ENCODE results near the gene MON1A. TPM values are rescaled to one million over a fixed set of nuclear protein-coding genes. Genes with fewer than 3 reads are reported as not detected.

The MON1A gene
- total RNA-seq, 1 experiment from 2014 or later, result 11.0 TPM

DNA sequence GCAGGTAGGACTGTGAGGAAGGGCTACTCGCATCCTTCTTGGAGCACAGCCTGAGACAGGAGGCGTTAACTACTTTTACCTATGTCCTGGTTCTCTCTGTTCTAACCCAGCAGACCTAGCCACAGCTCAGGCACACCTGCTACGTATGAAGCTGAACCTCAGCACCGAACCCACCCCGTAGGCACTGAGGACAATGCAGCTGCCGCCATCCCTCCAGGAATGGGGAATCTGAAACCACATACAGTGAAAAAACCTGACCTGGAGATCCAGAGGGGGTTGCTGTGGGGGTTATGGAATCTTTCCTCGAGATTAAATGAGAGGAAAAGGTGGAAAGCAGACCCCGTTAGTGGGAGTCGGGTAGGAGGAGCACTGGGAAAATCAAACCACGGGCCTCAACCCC, 40.3 kb downstream of the MON1A start:
- no peak for DNase-seq (ENCODE audit: low spot score)

DNA sequence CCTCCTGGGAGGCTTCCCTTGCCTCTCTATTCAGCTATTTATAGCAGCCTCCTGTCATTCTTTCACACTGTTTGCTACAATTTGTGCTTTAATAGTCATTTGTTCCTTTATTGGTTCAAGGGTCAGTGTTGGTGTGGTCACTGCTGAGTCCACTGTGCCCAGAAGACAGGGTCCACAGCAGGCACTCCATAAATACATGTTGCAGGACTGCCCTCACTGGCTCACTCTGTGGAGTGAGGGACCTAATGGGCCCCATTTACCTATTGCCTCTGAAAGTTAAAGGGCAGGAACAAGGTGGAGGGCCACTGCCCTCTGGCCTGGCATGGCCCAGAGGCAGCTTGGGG, 42.7 kb downstream of the MON1A start:
- no peak for DNase-seq (ENCODE audit: low spot score)

DNA sequence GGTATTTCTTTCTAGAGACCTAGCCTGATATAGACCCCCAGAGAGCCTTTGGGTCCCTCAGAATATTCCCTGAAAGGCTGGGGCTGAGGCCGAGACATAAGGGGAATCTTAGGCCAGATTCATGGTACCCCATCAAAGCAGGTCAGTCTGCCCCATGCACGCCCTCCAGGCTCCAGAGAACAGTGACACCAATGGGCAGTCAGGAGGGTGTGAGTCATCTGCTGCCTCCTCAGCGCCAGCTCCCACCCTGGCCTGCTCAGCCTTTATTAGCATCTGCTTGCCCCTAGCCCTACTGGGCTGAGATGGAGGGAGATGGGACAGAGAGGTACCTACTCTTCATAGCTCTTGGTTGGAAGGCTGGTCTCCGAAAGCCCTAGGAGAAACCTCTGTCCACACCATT, 45.6 kb downstream of the MON1A start:
- DNase-seq (ENCODE audit: low spot score), result no peak

DNA sequence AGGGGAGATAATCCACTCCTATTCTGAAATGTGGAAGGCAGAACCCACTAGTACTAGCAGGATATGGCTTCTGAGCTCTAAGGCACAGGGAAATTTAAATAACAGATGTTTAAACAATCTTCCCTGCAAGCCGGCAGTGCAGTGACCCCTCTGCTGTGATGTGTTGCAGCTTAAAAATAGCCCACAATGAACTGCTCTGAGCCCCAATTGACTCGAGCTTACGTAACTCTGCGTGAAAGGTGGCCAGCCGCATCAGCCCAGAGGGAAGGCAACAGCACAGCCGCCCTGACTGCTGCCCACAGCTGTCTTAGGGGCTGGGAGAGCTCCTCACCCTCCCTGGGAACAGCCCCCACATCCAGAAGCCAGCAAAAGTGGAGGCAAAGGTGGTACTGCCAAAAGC, 47.4 kb downstream of the MON1A start:
- no peak for DNase-seq (ENCODE audit: low spot score)

DNA sequence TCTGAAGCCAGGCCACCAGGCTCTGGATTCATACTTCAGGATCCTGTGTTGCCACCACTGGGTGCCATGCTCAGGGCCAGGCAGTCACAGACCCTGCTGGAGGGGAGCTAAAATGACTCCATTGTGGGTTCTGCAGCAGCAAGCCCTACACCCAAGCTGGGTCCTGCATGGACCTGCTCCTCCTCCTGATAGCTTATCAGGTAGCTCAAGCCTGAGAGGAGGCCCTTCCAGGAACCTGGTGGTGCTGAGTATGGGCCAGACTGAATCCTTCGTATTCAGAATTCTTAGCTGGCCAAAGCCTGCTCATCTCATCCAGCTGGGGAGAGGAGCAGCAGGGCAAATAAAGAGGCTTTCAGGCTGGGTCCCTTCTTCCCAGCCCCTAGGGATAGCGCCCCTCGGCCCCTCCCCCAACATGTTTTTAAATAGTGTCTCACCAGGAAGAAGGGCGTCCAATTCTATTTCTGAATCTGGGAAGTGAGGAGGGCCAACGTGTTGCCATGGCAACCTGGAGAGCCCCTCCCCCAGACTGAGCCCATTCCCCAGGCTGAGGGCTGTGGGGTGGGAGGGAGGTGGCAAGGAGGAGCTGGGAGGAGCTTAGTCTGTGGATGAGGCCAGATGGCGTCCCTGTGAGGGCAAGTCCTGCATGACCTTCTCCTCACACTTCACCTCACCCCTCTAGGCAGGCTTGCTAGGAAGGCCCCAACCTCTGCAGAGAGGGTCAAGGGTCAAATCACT, 48.9 kb downstream of the MON1A start:
- no peak for DNase-seq (ENCODE audit: low spot score)

DNA sequence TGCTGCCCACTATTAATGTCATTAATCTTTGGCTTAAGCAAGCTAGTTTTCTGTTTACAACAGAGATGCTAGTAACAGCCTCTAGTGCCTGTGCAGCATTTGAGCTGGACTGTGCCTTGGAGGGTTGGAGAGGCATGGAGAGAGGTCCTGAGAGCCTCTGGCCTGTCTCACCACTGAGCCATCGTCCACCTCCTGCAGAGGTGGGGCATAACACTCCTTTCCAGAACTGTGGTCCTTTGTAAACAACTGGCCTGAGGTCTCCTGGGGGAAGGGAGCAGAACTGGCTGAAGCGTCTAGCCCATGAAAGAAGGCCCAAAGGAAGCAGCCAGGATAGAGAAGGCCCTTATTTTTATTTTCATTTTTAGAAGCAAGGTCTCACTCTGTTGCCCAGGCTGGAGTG, 49.9 kb downstream of the MON1A start:
- no peak for DNase-seq (ENCODE audit: low spot score)

DNA sequence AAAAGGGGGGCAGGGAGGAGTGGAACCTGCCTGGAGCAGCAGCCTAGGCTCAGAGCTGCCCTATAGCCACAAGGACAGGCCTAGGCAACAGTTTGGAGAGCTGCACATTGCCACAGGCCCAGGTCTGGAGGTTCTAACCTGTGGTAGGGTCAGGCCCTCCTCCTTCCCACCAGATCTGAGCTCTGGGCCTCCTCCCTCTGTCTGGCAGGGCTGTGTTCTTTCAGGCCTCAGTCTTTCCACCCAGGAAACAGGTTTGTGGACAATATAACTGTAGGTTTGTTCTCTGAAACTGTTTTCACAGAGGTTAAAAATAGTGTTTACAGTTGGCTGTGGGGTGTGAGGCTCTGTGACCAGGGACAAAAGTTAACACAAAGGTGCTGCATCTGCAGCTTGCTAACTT, 50.9 kb downstream of the MON1A start:
- no peak for DNase-seq (ENCODE audit: low spot score)

DNA sequence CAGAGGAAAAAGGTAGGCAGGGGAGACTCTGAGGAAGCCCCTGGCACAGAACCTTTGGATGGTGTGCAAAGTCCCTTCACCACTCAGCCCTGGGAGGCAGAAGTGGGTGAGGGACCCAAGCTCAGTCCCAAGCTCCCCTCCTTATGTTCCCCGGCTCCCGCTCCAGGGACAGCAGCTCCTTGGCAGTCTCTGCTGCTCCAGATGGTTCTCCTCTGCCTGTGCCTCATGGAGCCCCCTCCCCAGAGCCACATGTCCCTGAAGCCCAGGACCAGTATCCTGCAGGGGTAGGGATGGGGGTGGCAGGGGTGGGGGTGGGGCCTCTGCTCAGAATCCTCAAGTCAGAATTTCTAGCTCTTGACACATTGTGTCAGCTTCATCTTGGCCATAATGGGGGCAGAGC, 51.9 kb downstream of the MON1A start:
- DNase-seq (ENCODE audit: low spot score), result no peak

DNA sequence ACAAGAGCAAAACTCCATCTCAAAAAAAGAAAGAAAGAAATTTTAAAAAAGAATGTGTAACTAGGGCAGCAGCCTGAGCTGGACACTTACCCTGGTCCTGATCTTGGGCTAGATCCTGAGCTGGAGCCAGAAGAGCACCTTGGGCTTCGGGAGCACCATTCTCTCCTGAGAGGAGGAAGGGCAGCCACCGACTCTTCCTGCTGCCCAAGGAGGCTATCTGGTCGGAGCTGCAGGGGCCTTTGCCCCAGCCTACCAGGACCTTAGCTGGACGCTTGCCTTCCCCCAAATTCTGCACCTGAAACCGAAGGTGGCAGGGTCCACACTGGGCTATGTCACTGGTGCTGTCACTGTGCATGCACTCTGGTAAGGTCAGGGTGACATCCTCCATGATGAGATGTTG, 53.0 kb downstream of the MON1A start:
- no peak for DNase-seq (ENCODE audit: low spot score)

DNA sequence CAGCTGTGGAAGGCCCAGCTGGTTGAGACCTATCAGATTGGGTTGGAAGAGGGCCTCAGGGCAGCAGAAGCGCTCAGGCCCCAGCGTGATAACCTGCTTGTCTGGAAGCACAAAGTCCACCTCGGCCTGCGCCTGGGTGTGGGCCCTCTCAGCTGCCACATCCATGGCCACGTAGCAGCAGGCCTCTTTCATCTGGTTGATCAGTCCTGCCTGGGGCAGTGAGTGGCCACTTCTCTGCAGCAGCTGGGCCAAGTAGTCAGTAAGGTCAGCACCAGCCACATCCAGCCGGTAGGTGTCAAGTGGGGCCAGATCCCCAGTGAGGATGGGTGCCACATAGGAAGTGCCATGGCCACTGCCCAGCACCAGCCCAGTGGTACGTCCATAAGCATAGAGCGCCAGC, 56.0 kb downstream of the MON1A start:
- no peak for DNase-seq (ENCODE audit: low spot score)

DNA sequence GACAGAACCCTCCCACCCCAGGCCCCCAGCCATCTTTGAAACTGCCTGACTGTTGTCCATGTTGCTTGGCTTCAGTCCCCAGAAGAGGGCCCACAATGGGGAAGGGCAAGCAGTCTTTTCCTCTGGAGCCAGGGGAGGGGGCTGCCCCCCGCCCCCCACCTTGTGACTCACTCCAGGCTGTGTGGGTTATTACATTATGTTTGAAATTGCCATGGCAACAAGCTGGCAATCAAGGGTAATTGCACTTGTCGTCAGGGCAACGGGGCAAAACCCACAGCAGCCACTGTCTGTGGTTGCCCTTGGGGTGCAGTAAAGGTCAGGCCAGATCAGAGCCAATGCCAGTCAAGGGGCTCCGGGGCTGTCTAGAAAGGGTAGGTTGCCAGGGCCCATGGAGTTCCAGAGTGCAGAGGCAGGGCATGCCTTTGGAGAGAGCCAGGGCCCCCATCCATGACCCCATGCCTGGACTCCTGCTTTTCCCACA, 56.8 kb downstream of the MON1A start:
- DNase-seq (ENCODE audit: low spot score), result no peak

DNA sequence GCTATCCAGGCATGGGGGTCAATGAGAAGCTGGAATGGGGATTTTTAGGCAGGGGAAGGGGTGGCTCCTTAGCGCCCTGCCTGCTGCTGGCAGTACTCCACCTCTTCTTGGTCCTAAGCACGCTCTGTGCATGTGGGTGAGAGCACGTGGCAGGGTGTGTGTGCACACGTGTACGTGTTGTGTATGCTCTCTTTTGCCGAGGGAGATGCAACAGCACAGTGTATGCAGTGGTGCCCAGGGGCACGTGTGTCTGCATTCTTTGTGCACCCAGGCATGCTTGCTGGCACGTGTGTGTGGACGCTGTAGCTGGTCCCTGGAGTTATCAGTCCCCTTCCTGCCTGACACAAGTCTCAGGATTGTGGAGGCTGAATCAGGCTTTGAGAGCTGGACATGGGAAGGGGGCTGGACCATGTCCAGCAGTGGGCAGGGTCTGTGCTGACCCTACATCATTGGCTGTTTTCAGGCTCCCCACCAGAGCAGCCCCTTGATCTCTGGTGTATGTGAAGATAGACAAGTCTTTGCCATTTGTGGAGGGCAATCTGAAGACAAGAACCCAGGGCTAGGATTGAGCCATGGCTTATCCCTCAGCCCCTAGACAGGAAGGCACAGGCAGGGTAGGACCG, 58.0 kb downstream of the MON1A start:
- DNase-seq (ENCODE audit: low spot score), result no peak

DNA sequence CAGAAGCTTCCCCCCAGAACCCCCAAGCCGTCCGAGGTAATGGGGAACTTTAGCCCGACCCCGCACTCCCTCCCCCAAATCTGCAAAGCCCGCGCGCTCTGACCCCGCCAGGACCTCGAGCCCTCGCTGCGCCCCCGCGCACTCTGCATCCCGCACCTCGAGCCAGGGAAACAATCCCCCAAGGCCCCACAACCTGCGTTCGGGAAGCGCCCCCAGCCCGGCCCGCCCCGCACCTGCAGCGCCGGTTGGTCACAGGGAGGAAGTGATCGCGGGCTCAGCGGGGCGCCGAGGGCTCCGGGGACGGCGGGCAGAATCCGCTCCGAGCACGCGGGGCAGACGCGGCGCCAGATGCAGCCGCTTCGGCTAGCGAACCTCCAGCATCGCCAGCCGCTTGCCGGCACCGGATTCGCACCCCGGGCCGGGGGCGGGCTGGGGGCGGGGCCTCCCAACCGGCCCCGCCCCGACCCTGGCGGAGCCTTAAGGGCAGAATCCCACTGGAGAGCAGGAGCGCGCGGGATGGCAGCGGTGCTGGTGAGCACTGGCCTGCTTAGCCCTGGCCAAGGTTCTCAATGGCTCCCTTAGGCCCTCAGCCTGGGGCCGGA, 60.0 kb downstream of the MON1A start, which contains the start of gene CAMKV:
CAMKV (minus strand) TSS at position 382 of the 602 bp plus-strand sequence. CDS start 7,518 bp downstream, outside the sequence.
- DNase-seq (ENCODE audit: low spot score), result no peak

DNA sequence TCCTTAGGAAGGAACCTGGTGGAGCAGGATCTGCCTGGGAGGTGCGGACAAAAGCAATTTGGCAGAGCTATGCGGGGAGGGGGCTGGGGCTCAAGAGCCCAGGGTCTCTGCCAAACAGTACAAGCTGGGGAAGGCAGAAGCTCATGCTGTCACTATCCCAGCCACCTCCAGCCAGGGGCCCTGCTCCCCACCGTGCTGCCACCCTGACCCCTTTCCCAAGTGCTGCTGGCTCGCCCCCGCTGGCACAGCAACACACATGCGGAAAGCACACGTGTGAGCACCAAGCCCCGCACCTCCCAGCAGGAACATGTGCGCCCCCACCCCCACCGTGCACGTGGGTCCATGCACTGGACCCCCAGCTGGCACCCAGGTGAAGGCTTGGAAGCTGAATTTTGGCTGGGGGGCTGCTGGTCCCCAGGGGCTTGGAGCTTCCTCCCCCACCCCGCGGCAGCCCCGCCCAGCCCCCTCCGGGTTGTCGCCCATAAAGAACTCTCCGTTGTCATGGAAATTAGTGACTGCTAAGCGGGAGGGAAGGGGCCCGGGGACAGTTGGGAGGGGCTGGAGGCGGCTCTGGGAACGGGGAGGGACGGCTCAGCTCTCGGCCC, 60.6 kb downstream of the MON1A start:
- no peak for DNase-seq (ENCODE audit: low spot score)

DNA sequence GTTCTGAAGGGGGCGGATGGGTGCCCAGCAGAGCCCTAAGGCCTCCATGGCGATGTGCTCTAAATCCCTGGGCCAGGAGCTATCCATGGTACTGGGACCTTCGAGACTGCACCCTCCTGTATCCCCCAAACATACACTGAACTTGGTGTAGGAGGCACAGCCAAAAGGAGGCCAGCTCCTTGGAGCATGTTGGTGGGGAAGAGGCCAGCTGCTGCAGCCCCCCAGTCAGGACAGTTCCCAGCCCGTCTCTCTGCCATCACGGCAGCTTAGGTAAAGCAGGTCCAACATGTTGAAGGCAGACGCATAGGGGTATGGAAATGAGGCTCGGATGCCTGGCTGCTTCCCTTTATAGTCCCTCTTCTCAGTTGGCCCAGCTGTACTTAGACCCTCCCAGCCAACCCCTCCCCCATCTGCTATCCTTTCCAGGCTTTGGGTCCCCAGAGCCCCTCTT, 61.7 kb downstream of the MON1A start:
- peak; percentile 30 for DNase-seq (ENCODE audit: low spot score)

DNA sequence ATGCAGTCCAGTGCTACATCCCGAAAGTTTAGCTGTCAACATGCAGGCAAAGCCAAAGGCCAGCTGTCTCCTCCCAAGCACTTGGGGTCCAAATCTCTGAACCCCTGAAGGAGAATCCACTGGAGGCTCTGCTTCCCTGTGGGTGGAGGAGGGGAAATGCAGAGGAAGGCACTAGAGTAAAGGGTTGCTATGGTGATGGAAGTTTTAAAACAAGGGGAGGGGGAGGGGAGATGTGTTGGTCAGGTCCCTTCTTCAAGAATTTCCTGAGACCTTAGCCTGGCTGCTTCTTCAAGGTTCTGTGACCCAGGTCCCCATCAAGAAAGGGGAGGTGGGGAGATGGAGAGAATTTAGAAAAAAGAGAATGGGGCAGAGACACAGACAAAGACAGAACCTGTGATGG, 62.2 kb downstream of the MON1A start:
- DNase-seq (ENCODE audit: low spot score), result no peak

DNA sequence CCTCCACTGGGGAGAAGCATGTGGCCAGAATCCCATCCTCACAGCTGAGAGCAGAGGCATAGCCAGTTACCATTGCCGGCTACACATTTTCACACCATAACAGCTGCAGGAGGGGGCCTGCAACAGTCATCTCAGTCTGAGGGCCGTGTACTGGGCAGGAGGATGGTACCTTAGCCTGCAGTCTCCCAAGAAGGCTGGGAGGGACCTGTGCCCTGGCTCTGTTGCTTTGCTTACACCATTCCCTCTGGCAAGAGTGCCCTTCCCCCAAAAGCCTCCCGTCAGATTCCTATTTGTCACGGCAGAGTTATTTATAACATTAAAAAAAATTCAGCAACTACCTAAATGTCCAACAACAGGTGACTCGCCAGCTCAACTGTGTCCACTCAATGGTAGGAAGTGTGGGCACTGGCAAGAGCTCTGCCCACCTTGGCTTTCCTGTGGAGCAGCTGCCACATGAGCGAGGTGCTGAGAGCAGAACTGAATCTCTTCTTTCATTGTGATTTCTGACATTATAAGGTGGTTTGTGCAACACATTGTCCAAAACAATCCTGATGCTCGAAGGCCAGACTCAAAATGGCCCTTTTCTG, 64.3 kb downstream of the MON1A start:
- DNase-seq (ENCODE audit: low spot score), result no peak

DNA sequence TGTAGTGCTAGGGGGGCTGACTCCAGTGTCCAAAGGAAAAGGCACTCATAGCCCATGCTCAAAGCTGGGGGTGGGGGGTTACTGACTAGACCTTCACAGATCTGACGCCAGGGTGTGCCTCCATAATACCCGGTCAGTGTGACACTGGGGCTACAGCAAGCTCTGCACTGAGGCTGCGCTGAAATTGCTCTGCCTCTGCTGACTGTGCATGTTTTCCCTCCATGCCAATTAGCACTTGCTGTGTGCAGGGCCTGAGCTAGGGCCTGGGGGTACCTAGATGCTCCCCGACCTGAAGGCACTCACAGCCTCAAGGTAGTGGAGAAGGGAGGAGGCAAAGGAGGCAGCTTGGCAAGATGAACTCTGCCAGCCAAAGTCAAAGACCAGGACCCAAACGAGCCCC, 65.1 kb downstream of the MON1A start:
- no peak for DNase-seq (ENCODE audit: low spot score)

DNA sequence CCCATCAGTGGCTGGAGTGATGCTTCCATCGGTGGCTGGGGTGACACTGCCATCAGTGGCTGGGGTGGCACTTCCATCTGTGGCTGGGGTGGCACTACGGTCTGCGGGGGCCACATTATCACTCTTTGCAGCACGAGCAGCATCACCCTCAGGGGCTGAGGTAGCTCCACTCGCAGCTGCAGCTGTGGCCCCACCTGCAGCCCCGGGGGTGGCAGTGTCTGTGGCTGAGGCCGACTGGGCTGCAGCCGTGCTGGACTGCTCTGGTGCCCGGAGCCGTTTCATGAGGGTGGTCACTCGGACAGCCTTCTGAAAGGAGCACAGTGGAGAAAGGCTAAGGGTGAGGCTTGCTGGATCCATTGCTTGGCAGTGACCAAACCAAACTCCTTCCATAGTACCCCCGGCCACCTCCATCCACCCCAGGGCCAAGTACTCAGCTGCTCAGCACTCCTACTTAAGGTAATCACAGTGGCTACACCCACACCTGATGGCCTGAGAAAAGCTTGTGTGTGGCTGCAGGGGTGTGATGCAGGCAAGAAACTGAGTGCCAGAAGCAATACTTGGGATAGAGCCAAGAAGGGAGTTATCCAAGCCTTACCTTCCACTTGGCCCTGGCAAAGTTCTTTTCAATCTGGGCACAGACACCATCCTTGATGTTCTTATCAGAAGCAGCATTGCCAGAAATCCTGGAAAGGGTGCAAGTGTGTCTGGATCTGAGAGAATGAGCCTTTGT, 69.9 kb downstream of the MON1A start:
- no peak for DNase-seq (ENCODE audit: low spot score)

All from A172 (cell line).